ENCODE results near the gene GAL3ST3. TPM values are rescaled to one million over a fixed set of nuclear protein-coding genes. Genes with fewer than 3 reads are reported as not detected.

The GAL3ST3 gene
- total RNA-seq, 1 donor from 2014 or later, result not detected

GRCh38 chr11:66077927-66078326, 29.0 kb upstream of the GAL3ST3 start:
- DNase-seq, result no peak
- intact Hi-C loops (cut with DNase I), result no loop called here
- H3K9me3 ChIP-seq, result no peaks in the 10 kb centered on the region
- no peak for TF ChIP-seq CTCF (IDR thresholded peaks at IDR 0.05)
- H3K4me3 ChIP-seq, result no peak overlapping the region
- peaks cover 12% of the 10 kb centered on the region for H3K36me3 ChIP-seq
- no peaks in the 10 kb centered on the region for H3K27me3 ChIP-seq (ENCODE audit: low read depth)
- no peak for ATAC-seq
- peaks cover 33% of the 10 kb centered on the region for H3K4me1 ChIP-seq
- H3K27ac ChIP-seq, result no peak overlapping the region

- DNase-seq, result no peak
These were observed 27.6 kb upstream of the GAL3ST3 start for GRCh38 chr11:66076561-66076960.

GRCh38 chr11:66075273-66075672, 26.3 kb upstream of the GAL3ST3 start:
- DNase-seq (no peak), ATAC-seq (no peak)
- Histone ChIP-seq H3K36me3 (peaks cover 19% of the 10 kb centered on the region), H3K9me3 (no peaks in the 10 kb centered on the region), H3K27me3 (ENCODE audit: low read depth) (no peaks in the 10 kb centered on the region), H3K4me1 (peaks cover 20% of the 10 kb centered on the region), H3K27ac (no peak overlapping the region), H3K4me3 (no peak overlapping the region)
- TF ChIP-seq CTCF (IDR thresholded peaks at IDR 0.05), result no peak
- intact Hi-C loops (cut with DNase I), result no loop called here

More at GRCh38 chr11:66076561-66076960, 27.6 kb upstream of the GAL3ST3 start:
- Histone ChIP-seq H3K4me3 (no peak overlapping the region), H3K27me3 (ENCODE audit: low read depth) (no peaks in the 10 kb centered on the region), H3K4me1 (peaks cover 28% of the 10 kb centered on the region), H3K9me3 (no peaks in the 10 kb centered on the region), H3K27ac (no peak overlapping the region), H3K36me3 (peaks cover 19% of the 10 kb centered on the region)
- intact Hi-C loops (cut with DNase I), result no loop called here
- ATAC-seq, result no peak
- TF ChIP-seq CTCF (IDR thresholded peaks at IDR 0.05), result no peak

GRCh38 chr11:66073669-66074068, 24.7 kb upstream of the GAL3ST3 start:
- no peak for ATAC-seq
- TF ChIP-seq CTCF (IDR thresholded peaks at IDR 0.05), result no peak
- DNase-seq, result no peak
- peaks cover 25% of the 10 kb centered on the region for H3K4me1 ChIP-seq
- no peaks in the 10 kb centered on the region for H3K9me3 ChIP-seq
- H3K27me3 ChIP-seq (ENCODE audit: low read depth), result no peaks in the 10 kb centered on the region
- no peak overlapping the region for H3K27ac ChIP-seq
- intact Hi-C loops (cut with DNase I), result no loop called here
- H3K36me3 ChIP-seq, result peaks cover 24% of the 10 kb centered on the region
- H3K4me3 ChIP-seq, result no peak overlapping the region

GRCh38 chr11:66072518-66072917, 23.6 kb upstream of the GAL3ST3 start:
- Histone ChIP-seq H3K27me3 (ENCODE audit: low read depth) (no peaks in the 10 kb centered on the region), H3K36me3 (peaks cover 36% of the 10 kb centered on the region), H3K27ac (no peak overlapping the region), H3K4me1 (peaks cover 36% of the 10 kb centered on the region), H3K4me3 (no peak overlapping the region), H3K9me3 (no peaks in the 10 kb centered on the region)
- ATAC-seq (no peak), DNase-seq (no peak)
- no peak for TF ChIP-seq CTCF (IDR thresholded peaks at IDR 0.05)
- intact Hi-C loops (cut with DNase I), result no loop called here

- ATAC-seq (no peak), DNase-seq (no peak)
- TF ChIP-seq CTCF (IDR thresholded peaks at IDR 0.05), result no peak
- Histone ChIP-seq H3K4me3 (peak overlapping the region; percentile 81), H3K9me3 (no peaks in the 10 kb centered on the region), H3K4me1 (peaks cover 36% of the 10 kb centered on the region), H3K27ac (no peak overlapping the region), H3K27me3 (ENCODE audit: low read depth) (no peaks in the 10 kb centered on the region), H3K36me3 (peaks cover 40% of the 10 kb centered on the region)
- intact Hi-C loops (cut with DNase I), result no loop called here
These were observed 23.1 kb upstream of the GAL3ST3 start for GRCh38 chr11:66072081-66072480.

All from lower lobe of right lung (tissue), 2 donors.